Upper lobe of left lung (tissue), 6 donors: Measurements from ENCODE around the gene TAS1R1. TPM values are rescaled to one million over a fixed set of nuclear protein-coding genes. Genes with fewer than 3 reads are reported as not detected.
"Not testable (repeated sequence)": the region's sequence is repeated elsewhere in the genome, so short reads cannot be mapped to it uniquely, and the experiment has no call there.

Experiments
- ATAC-seq, 2 donors: fragments of 200-7000 bp; cut with Tn5 transposase; one replicate each; pipeline ENCODE4 v1.9.1; 2022; ENCODE audit warnings: mild to moderate bottlenecking in 2 of 2, moderate library complexity in 2 of 2; ENCODE audit not compliant: low FRiP score in 2 of 2
- DNase-seq, 2 donors: peaks; one replicate each; pipeline ENCODE4 v3.0.0-alpha.2; 2019 to 2020
- H3K27ac ChIP-seq, 4 donors: fragments of 200-600 bp; sonication (generic); one replicate each; pipeline ENCODE4 v1.5.1; 2016 to 2019
- H3K27me3 ChIP-seq, 4 donors: fragments of 200-600 bp; sonication (generic); one replicate each; pipeline ENCODE4 v1.5.1; 2017 to 2019
- H3K36me3 ChIP-seq, 4 donors: fragments of 200-600 bp; sonication (generic); one replicate each; pipeline ENCODE4 v1.5.1; 2016 to 2019
- H3K4me1 ChIP-seq, 4 donors: fragments of 200-600 bp; sonication (generic); one replicate each; pipeline ENCODE4 v1.5.1; 2018 to 2019
- H3K4me3 ChIP-seq, 4 donors: fragments of 200-600 bp; sonication (generic); one replicate each; pipeline ENCODE4 v1.5.1; 2017 to 2019; ENCODE audit warnings: mild to moderate bottlenecking in 2 of 4, moderate library complexity in 1 of 4
- H3K9me3 ChIP-seq, 4 donors: fragments of 200-600 bp; sonication (generic); one replicate each; pipeline ENCODE4 v1.5.1; 2018 to 2019
- CTCF ChIP-seq, 6 experiments: fragments of 450-650 bp in 4 of 6; fragments of 200-600 bp in 2 of 6; sonication (generic) in 2 of 6; IDR thresholded peaks; one replicate each; pipeline ENCODE4 v1.5.1; 2016 to 2019; ENCODE audit warnings: antibody characterized with exemption in 6 of 6
- EP300 ChIP-seq, 4 donors: sonication (generic); formaldehyde crosslinking; IDR thresholded peaks; one replicate each; pipeline ENCODE4 v1.5.1; 2017; ENCODE audit warnings: antibody characterized with exemption in 4 of 4, control low read depth in 2 of 4
- POLR2A ChIP-seq, 4 donors: fragments of 450-650 bp; IDR thresholded peaks; one replicate each; pipeline ENCODE4 v1.5.1; 2016 to 2017; ENCODE audit warnings: antibody characterized with exemption in 4 of 4, mild to moderate bottlenecking in 2 of 4
- POLR2AphosphoS5 ChIP-seq, 2 donors: sonication (generic); formaldehyde crosslinking; IDR thresholded peaks; one replicate each; pipeline ENCODE4 v1.5.1; 2017; ENCODE audit warnings: antibody characterized with exemption in 2 of 2
- WGBS, 2 donors: methylation state at CpG; one replicate each; pipeline ENCODE4 v1.1.5; 2017 to 2018; 5-methylcytosine and 5-hydroxymethylcytosine counted together
- total RNA-seq, 6 donors: library from RNA; depleted of rRNA in 4 of 6; stranded (reverse); fragments of >200 nt in 4 of 6; gene quantifications; one replicate each; pipeline versions ENCODE4 v1.1.0 to v1.2.1, GENCODE V29; 2016 to 2021
- donor health status: DM: no; HTN: no; CAD: no; lungs with moderate emphysema.
- donor health status: DM: no; HTN: yes; CAD: no; lungs with severe emphysema.

The TAS1R1 gene
- total RNA-seq, 6 donors from 2014 or later = 0.11 to 0.15 TPM; not detected in 4

GRCh38 chr1:6546326-6546725 lies 8.8 kb upstream of the TAS1R1 start:
- Histone ChIP-seq H3K4me3 (no peak overlapping the region), H3K27me3 (no peaks in the 10 kb centered on the region), H3K9me3 (no peaks in the 10 kb centered on the region), H3K27ac (peak overlapping the region in 2 of 4 donors; percentile 15 to 35), H3K4me1 (peaks cover 0 to 18% (median 8%) of the 10 kb centered on the region in 4 donors), H3K36me3 (peaks cover 6 to 92% (median 65%) of the 10 kb centered on the region in 4 donors)
- DNase-seq (no peak), ATAC-seq (no peak)
- TF ChIP-seq POLR2A (IDR thresholded peaks at IDR 0.05) = no peak
- TF ChIP-seq EP300 (IDR thresholded peaks at IDR 0.05) = no peak
- TF ChIP-seq CTCF (IDR thresholded peaks at IDR 0.05) = no peak
- 49 to 53% methylated on average over 5 of the region's 5 CpGs for WGBS, 2 donors

DNA sequence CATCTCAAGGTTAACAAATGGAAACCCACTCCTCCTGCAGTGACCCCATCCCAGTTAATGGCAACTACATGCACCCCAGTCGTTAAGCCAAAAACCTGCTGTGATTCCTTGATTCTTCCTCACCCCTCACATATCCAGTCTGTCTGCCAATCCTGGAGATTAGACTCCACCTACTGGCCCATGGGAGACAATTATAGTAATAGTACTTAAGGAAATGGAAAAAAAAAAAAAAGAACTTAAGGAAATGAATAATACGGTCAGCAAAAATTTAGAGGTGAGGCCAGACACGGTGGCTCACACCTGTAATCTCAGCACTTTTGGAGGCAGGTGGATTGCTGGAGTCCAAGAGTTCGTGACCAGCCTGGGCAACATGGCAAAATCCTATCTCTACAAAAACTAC lies 7.8 kb upstream of the TAS1R1 start:
- no peak overlapping the region for H3K27ac ChIP-seq
- TF ChIP-seq CTCF (IDR thresholded peaks at IDR 0.05) (no peak), EP300 (IDR thresholded peaks at IDR 0.05) (no peak), POLR2A (IDR thresholded peaks at IDR 0.05) (no peak), POLR2AphosphoS5 (IDR thresholded peaks at IDR 0.05) (no peak)
- WGBS, 2 donors = 57 to 58% methylated on average over 4 of the region's 4 CpGs

GRCh38 chr1:6554031-6554906 lies 838 bp upstream of the TAS1R1 start, which contains the start of gene NOL9:
TSS of gene NOL9 (minus strand) at chr1:6554513. CDS start at chr1:6554502, 11 bp downstream.
- Histone ChIP-seq H3K36me3 (peaks cover 0 to 18% (median 11%) of the 10 kb centered on the region in 4 donors), H3K9me3 (no peaks in the 10 kb centered on the region), H3K27me3 (no peaks in the 10 kb centered on the region), H3K4me1 (peaks cover 19 to 27% (median 23%) of the 10 kb centered on the region in 4 donors), H3K4me3 (peak within 1 kb of the TSS; percentile 66 to 94 (median 82)), H3K27ac (peak within 1 kb of the TSS; percentile 74 to 84 (median 80))
- TF ChIP-seq CTCF (IDR thresholded peaks at IDR 0.05) (peak; percentile 92 to 99 (median 97)), EP300 (IDR thresholded peaks at IDR 0.05) (peak in 1 of 4 donors; percentile 27), POLR2A (IDR thresholded peaks at IDR 0.05) (peak in 1 of 4 donors; percentile 67), POLR2AphosphoS5 (IDR thresholded peaks at IDR 0.05) (peak; percentile 55 to 74)
- DNase-seq (peak; percentile 96 to 99), ATAC-seq (peak; percentile 96 to 100)
- WGBS, 2 donors = 5 to 16% methylated on average over 13 to 22 of the region's 87 CpGs

More for the DNA sequence above, 7.8 kb upstream of the TAS1R1 start:
- Histone ChIP-seq H3K9me3 (no peaks in the 10 kb centered on the region), H3K36me3 (peaks cover 3 to 83% (median 62%) of the 10 kb centered on the region in 4 donors), H3K27me3 (no peaks in the 10 kb centered on the region), H3K4me3 (no peak overlapping the region), H3K4me1 (peaks cover under 1 to 18% (median 8%) of the 10 kb centered on the region in 4 donors)
- DNase-seq = no peak
- no peak for ATAC-seq

DNA sequence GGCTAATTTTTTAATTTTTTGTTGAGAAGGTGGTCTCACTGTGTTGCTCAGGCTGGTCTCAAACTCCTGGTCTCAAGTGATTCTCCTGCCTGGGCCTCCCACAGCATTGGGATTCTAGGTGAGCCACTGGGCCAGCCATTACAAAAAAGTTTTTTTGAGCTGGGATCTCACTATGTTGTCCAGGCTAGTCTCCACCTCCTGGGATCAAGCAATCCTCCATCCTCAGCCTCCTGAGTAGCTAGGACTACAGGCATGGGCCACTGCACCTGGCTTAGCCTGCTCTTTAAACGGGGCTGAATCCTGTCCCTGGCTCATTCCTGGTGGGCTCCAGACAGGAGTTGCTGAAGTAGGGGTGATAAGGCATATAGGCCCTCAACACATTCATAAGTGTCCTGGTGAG lies 2.5 kb downstream of the TAS1R1 start:
- Histone ChIP-seq H3K27me3 (no peaks in the 10 kb centered on the region), H3K4me3 (no peak overlapping the region), H3K27ac (no peak overlapping the region), H3K4me1 (peaks cover 16 to 24% (median 21%) of the 10 kb centered on the region in 4 donors), H3K9me3 (no peaks in the 10 kb centered on the region), H3K36me3 (no peaks in the 10 kb centered on the region)
- TF ChIP-seq CTCF (IDR thresholded peaks at IDR 0.05) (no peak), POLR2AphosphoS5 (IDR thresholded peaks at IDR 0.05) (no peak), EP300 (IDR thresholded peaks at IDR 0.05) (no peak), POLR2A (IDR thresholded peaks at IDR 0.05) (no peak)
- ATAC-seq (no peak), DNase-seq (no peak)
- 17 to 90% methylated on average over 1 of the region's 1 CpG for WGBS, 2 donors

DNA sequence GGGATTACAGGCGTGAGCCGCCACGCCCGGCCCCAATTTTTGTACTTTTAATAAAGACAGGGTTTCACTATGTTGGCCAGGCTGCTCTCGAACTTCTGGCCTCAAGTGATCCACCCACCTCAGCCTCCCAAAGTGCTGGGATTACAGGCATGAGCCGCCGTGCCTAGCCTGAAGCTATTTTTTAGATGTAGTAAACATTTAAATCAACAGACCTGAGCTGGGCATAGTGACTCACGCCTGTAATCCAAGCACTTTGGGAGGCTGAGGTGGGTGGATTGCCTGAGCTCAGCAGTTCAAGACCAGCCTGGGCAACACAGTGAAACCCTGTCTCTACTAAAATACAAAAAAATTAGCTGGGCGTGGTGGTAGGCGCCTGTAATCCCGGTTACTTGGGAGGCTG lies 4.1 kb downstream of the TAS1R1 start:
- not testable (repeated sequence) for H3K9me3 ChIP-seq, ATAC-seq
- WGBS, 2 donors = 91% methylated on average over 11 of the region's 11 CpGs

More for the DNA sequence above, 4.1 kb downstream of the TAS1R1 start:
- not testable (repeated sequence) for H3K27me3 ChIP-seq, H3K27ac ChIP-seq, H3K4me3 ChIP-seq, DNase-seq, H3K4me1 ChIP-seq, H3K36me3 ChIP-seq
